ENCODE data around the gene CMSS1. TPM values are rescaled to one million over a fixed set of nuclear protein-coding genes. Genes with fewer than 3 reads are reported as not detected.

The CMSS1 gene
- total and polyA plus RNA-seq, 4 donors: 3.8 to 19.5 (median 7.5) TPM

GRCh38 chr3:100105501-100105900, 287.8 kb downstream of the CMSS1 start:
- no peaks in the 10 kb centered on the region for H3K9me3 ChIP-seq (ENCODE audit: control insufficient read depth in 4 of 4, low read length in 3 of 4)
- no peak overlapping the region for H3K27ac ChIP-seq (ENCODE audit: low read depth in 1 of 2, low read length in 2 of 2)
- no peaks in the 10 kb centered on the region for H3K27me3 ChIP-seq (ENCODE audit: control insufficient read depth in 4 of 4, insufficient read depth in 4 of 4, low read length in 3 of 4)
- no peaks in the 10 kb centered on the region for H3K36me3 ChIP-seq (ENCODE audit: control insufficient read depth in 4 of 4, insufficient read depth in 3 of 4, low read depth in 1 of 4, low read length in 3 of 4)
- H3K4me1 ChIP-seq (ENCODE audit: control insufficient read depth in 4 of 4, insufficient read depth in 4 of 4, low read length in 3 of 4): peaks cover 7 to 34% (median 15%) of the 10 kb centered on the region in 4 donors
- TF ChIP-seq, protein P1, sequence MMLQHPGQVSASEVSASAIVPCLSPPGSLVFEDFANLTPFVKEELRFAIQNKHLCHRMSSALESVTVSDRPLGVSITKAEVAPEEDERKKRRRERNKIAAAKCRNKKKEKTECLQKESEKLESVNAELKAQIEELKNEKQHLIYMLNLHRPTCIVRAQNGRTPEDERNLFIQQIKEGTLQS (IDR thresholded peaks at IDR 0.05): no peak
- TF ChIP-seq SP1 (IDR thresholded peaks at IDR 0.05): no peak
- no peak overlapping the region for H3K4me3 ChIP-seq (ENCODE audit: low read depth in 1 of 3, low read length in 3 of 3)
- DNase-seq (ENCODE audit: low spot score): no peak
- 49% methylated on average over 1 of the region's 1 CpG for WGBS
- no peak overlapping the region for H3K9ac ChIP-seq (ENCODE audit: low read depth in 1 of 2, low read length in 2 of 2)

GRCh38 chr3:100106094-100106493, 288.4 kb downstream of the CMSS1 start:
- DNase-seq (ENCODE audit: low spot score): no peak
- Histone ChIP-seq H3K9me3 (ENCODE audit: control insufficient read depth in 4 of 4, low read length in 3 of 4) (no peaks in the 10 kb centered on the region), H3K9ac (ENCODE audit: low read depth in 1 of 2, low read length in 2 of 2) (no peak overlapping the region), H3K4me1 (ENCODE audit: control insufficient read depth in 4 of 4, insufficient read depth in 4 of 4, low read length in 3 of 4) (peaks cover 7 to 34% (median 15%) of the 10 kb centered on the region in 4 donors), H3K27ac (ENCODE audit: low read depth in 1 of 2, low read length in 2 of 2) (no peak overlapping the region), H3K36me3 (ENCODE audit: control insufficient read depth in 4 of 4, insufficient read depth in 3 of 4, low read depth in 1 of 4, low read length in 3 of 4) (no peaks in the 10 kb centered on the region), H3K4me3 (ENCODE audit: low read depth in 1 of 3, low read length in 3 of 3) (no peak overlapping the region), H3K27me3 (ENCODE audit: control insufficient read depth in 4 of 4, insufficient read depth in 4 of 4, low read length in 3 of 4) (no peaks in the 10 kb centered on the region)
- TF ChIP-seq YY1 (IDR thresholded peaks at IDR 0.05): no peak
- TF ChIP-seq GABPA (IDR thresholded peaks at IDR 0.05 in 1 of 2, conservative IDR thresholded peaks at IDR 0.05 in 1 of 2): no peak
- TF ChIP-seq, protein P1 (IDR thresholded peaks at IDR 0.05): no peak
- TF ChIP-seq, protein P2, sequence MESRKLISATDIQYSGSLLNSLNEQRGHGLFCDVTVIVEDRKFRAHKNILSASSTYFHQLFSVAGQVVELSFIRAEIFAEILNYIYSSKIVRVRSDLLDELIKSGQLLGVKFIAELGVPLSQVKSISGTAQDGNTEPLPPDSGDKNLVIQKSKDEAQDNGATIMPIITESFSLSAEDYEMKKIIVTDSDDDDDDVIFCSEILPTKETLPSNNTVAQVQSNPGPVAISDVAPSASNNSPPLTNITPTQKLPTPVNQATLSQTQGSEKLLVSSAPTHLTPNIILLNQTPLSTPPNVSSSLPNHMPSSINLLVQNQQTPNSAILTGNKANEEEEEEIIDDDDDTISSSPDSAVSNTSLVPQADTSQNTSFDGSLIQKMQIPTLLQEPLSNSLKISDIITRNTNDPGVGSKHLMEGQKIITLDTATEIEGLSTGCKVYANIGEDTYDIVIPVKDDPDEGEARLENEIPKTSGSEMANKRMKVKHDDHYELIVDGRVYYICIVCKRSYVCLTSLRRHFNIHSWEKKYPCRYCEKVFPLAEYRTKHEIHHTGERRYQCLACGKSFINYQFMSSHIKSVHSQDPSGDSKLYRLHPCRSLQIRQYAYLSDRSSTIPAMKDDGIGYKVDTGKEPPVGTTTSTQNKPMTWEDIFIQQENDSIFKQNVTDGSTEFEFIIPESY (IDR thresholded peaks at IDR 0.05): no peak
- TF ChIP-seq HNF4G (IDR thresholded peaks at IDR 0.05): no peak
- TF ChIP-seq SP1 (IDR thresholded peaks at IDR 0.05): no peak
- no peak for TF ChIP-seq TAF1 (conservative IDR thresholded peaks at IDR 0.05)
- no peak for TF ChIP-seq HNF4A (conservative IDR thresholded peaks at IDR 0.05)
- no peak for TF ChIP-seq FOXA2 (IDR thresholded peaks at IDR 0.05)

- peaks cover 7 to 34% (median 15%) of the 10 kb centered on the region in 4 donors for H3K4me1 ChIP-seq (ENCODE audit: control insufficient read depth in 4 of 4, insufficient read depth in 4 of 4, low read length in 3 of 4)
- no peak overlapping the region for H3K4me3 ChIP-seq (ENCODE audit: low read depth in 1 of 3, low read length in 3 of 3)
- no peak overlapping the region for H3K27ac ChIP-seq (ENCODE audit: low read depth in 1 of 2, low read length in 2 of 2)
- no peaks in the 10 kb centered on the region for H3K36me3 ChIP-seq (ENCODE audit: control insufficient read depth in 4 of 4, insufficient read depth in 3 of 4, low read depth in 1 of 4, low read length in 3 of 4)
- DNase-seq (ENCODE audit: low spot score): no peak
- no peak overlapping the region for H3K9ac ChIP-seq (ENCODE audit: low read depth in 1 of 2, low read length in 2 of 2)
- no peaks in the 10 kb centered on the region for H3K9me3 ChIP-seq (ENCODE audit: control insufficient read depth in 4 of 4, low read length in 3 of 4)
- no peaks in the 10 kb centered on the region for H3K27me3 ChIP-seq (ENCODE audit: control insufficient read depth in 4 of 4, insufficient read depth in 4 of 4, low read length in 3 of 4)
- TF ChIP-seq, protein P3, sequence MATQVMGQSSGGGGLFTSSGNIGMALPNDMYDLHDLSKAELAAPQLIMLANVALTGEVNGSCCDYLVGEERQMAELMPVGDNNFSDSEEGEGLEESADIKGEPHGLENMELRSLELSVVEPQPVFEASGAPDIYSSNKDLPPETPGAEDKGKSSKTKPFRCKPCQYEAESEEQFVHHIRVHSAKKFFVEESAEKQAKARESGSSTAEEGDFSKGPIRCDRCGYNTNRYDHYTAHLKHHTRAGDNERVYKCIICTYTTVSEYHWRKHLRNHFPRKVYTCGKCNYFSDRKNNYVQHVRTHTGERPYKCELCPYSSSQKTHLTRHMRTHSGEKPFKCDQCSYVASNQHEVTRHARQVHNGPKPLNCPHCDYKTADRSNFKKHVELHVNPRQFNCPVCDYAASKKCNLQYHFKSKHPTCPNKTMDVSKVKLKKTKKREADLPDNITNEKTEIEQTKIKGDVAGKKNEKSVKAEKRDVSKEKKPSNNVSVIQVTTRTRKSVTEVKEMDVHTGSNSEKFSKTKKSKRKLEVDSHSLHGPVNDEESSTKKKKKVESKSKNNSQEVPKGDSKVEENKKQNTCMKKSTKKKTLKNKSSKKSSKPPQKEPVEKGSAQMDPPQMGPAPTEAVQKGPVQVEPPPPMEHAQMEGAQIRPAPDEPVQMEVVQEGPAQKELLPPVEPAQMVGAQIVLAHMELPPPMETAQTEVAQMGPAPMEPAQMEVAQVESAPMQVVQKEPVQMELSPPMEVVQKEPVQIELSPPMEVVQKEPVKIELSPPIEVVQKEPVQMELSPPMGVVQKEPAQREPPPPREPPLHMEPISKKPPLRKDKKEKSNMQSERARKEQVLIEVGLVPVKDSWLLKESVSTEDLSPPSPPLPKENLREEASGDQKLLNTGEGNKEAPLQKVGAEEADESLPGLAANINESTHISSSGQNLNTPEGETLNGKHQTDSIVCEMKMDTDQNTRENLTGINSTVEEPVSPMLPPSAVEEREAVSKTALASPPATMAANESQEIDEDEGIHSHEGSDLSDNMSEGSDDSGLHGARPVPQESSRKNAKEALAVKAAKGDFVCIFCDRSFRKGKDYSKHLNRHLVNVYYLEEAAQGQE (IDR thresholded peaks at IDR 0.05): no peak
- TF ChIP-seq JUND (IDR thresholded peaks at IDR 0.05) (no peak), TAF1 (conservative IDR thresholded peaks at IDR 0.05) (no peak), NR2F2 (IDR thresholded peaks at IDR 0.05) (no peak), FOXA2 (IDR thresholded peaks at IDR 0.05) (no peak), EGR1 (IDR thresholded peaks at IDR 0.05; ENCODE audit: low read depth in 2 of 2) (no peak), RXRA (IDR thresholded peaks at IDR 0.05) (no peak)
- TF ChIP-seq, protein P1 (IDR thresholded peaks at IDR 0.05): no peak
- TF ChIP-seq, protein P2 (IDR thresholded peaks at IDR 0.05): no peak
Measured at GRCh38 chr3:100106531-100107141, 289.0 kb downstream of the CMSS1 start.
